GM18499 (cell line): ENCODE data around the gene KANK3.
"Not testable (repeated sequence)": the region's sequence is repeated elsewhere in the genome, so short reads cannot be mapped to it uniquely, and the experiment has no call there.

ENCODE experiments used
- ATAC-seq: cut with Tn5 transposase; IDR thresholded peaks from one replicate; pipeline ENCODE4 v1.9.1; 2021; ENCODE audit warnings: moderate number of reproducible peaks; ENCODE audit not compliant: insufficient read depth, unreplicated experiment

Gene KANK3

DNA sequence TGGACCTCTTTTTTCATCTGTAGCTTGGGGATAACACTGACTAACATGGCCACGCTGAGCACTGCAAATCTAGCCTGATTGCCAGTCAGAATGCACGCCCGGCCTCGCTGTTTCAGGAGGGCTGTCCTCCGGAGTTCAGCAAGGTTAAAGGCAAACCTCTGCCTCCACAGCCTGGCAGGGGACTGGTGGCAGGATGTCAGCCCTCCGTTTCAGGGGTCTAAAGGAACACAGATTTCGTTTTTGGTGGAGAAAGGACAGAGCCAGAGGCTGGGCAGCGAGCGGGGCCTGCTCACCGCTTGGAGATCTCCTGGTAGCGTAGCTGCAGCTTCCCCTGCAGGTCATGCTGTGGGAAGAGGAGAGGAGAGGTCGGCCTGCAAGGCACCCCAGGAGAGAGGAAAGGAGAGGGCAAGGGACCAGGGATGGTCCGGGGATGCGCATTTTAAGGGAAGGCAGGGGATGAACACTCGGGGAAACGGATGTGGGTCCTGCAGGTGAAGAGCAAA is 22.4 kb downstream of the KANK3 start:
- no peak for ATAC-seq

DNA sequence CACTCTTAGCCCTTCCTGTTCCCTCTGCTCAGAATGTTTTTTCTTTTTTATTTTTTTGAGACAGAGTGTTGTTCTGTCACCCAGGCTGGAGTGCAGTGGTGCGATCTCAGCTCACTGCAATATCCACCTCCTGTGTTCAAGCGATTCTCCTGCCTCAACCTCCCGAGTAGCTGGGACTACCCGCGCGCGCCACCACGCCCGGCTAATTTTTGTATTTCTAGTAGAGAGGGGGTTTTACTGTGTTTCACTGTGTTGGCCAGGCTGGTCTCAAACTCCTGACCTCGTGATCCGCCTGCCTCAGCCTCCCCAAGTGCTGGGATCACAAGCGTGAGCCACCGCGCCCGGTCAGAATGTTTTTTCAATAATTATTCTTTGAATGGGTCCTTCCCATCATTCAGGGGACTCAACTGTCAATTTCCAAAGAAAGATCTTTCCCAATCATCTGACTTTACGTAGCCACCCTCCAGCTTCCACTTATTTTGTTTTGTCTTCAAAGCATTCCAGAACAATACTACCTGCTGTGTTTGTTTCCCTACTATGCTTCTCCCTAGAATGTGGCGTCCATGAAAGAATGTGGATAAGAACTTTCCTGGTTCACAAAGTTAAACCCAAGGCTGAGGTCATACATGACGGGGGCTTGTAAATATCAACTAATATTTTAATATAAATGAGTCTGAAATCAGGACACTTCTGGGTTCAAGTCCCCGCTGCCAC is 23.1 kb downstream of the KANK3 start:
- no peak for ATAC-seq

DNA sequence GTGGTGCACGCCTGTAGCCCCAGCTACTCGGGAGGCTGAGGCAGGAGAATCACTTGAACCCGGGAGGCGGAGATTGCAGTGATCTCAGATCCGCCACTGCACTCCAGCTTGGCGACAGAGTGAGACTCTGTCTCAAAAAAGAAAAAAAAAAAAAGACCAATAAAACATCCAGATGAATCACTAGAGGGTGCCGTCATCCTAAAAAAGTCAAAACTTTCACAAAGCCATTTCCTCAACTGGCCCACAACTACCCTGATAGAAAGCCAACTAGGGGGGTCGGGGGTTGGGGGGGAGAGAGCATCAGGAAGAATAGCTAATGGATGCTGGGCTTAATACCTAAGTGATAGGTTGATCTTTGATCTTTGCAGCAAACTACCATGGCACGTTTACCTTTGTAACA is 24.2 kb downstream of the KANK3 start:
- ATAC-seq, result not testable (repeated sequence)

DNA sequence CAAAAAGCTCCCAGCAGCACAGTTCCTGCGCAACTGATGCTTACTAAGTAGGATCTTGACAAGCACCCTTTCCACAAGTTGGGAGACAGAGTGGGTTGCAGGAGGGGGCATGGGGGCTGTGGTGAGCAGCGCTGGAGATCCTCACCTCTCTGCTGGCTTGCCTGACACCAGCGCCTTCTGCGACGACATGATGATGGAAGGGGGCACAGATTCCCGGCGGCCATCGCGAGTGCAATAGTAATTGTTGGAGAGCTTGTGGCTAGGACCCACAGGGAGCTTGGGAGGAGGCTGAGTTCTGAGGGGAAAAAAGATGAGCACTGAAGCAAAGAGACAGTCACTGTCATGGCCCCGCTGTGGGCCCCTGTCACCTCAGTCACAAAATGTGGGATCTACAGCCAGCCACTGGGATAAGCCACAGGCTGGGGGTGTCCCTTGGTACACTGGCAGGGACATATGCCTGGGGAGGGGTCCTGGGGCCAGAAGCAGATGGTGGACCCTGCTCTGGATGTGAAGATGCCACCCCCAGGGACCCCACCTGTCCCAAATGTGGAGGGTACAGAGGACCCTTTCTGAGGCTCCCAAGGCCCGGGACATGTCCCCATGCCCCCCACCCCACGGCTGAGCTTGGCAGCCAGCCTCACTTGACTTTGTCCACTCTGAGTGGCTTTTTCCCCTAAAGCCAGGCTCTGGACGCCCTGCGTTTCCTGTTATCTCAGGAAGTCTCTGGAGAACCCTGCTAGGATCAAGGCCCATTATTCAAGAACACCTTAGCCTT is 26.5 kb downstream of the KANK3 start:
- no peak for ATAC-seq

DNA sequence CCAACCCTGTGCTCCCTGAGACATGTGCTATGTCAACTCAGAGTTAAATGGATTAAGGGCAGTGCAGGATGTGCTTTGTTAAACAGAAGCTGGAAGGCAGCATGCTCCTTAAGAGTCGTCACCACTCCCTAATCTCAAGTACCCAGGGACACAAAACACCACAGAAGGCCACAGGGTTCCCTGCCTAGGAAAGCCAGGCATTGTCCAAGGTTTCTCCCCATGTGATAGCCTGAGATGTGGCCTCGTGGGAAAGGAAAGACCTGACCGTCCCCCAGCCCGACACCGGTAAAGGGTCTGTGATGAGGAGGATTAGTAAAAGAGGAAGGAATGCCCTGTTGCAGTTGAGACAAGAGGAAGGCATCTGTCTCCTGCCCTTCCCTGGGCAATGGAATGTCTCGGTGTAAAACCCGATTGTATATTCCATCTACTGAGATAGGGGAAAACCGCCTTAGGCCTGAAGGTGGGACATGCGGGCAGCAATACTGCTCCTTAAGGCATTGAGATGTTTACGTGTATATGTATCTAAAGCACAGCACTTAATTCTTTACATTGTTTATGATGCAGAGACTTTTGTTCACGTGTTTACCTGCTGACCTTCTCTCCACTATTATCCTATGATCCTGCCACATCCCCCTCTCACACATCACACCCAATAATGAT is 28.0 kb downstream of the KANK3 start:
- not testable (repeated sequence) for ATAC-seq

DNA sequence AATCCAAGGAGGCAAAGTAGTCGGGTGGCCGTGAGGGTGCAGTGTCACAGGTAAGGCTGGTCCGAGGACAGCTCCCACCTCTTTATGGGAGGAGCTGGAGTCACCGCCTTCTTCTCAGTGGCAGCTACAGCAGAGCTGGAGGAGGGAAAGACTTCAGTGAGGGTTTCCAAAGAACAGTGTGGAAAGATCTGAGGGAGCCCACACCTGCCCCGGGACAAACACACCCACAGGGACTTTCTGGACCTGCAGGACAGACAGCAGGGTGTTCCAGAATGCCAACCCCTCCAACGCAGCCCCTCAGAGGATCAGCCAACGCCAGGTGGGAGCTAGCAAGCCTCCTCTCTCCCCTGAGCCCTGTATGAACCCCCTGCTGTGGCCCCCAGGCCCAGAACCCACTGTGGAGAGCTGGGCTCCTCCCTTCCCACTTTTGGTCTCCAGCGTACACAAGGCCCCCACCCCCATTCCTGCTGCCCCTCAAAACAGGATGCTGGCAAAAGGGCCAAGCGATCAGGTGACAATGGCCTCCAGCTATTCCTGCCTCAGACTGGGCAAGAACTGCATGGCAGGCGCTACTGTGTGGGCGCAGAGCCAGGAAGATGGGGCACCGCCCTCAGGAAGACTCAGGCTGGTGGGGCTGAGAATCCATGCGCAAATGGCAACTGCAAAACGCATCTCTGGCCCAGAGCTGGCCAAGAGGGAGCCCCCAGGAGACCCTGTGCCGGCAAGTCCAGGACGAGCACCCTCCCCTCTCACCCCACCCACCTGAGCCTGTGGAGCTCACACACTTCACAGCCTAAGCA is 31.4 kb downstream of the KANK3 start:
- ATAC-seq, result no peak

DNA sequence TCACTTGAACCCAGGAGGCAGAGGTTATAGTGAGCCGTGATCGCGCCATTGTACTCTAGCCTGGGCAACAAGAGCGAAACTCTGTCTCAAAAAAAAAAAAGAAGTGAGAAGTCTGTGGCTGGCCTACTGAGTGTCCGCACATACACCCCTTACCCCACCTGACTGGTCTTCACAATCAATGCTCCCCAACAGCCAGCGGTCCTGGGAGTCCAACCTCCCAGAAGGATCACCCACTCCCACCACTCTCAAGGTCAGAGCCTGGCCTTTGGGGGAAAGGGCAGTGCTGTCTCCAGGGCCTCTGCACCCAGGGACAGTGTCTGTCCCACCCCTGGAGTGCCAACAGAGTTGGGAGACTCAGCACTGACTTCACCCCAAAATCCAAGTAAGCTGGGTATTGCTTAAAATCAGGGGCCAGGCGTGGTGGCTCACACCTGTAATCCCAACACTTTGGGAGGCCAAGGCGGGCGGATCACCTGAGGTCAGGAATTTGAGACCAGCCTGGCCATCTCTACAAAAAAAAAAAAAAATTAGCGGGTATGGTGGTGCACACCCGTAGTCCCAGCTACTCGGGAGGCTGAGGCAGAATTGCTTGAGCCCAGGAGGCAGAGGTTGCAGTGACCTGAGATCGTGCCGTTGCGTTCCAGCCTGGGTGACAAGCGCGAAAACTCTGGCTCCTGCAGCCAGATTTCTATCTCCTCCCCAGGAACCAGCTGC is 32.6 kb downstream of the KANK3 start:
- ATAC-seq, result no peak

DNA sequence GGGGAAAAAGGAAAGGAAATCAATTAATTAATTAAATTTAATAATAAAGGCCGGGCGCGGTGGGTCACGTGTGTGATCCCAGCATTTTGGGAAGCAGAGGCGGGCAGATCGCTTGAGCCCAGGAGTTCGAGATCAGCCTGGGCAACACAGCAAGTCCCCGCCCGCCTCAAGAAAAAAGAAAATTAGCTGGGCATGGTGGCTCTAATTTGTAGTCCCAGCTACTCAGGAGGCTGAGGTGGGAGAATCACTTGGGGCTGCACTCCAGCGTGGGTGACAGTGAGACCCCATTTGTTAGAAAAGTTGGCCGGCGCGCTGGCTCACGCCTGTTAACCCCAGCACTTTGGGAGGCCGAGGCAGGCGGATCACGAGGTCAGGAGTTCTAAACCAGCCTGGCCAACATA is 34.2 kb downstream of the KANK3 start:
- ATAC-seq, result no peak

DNA sequence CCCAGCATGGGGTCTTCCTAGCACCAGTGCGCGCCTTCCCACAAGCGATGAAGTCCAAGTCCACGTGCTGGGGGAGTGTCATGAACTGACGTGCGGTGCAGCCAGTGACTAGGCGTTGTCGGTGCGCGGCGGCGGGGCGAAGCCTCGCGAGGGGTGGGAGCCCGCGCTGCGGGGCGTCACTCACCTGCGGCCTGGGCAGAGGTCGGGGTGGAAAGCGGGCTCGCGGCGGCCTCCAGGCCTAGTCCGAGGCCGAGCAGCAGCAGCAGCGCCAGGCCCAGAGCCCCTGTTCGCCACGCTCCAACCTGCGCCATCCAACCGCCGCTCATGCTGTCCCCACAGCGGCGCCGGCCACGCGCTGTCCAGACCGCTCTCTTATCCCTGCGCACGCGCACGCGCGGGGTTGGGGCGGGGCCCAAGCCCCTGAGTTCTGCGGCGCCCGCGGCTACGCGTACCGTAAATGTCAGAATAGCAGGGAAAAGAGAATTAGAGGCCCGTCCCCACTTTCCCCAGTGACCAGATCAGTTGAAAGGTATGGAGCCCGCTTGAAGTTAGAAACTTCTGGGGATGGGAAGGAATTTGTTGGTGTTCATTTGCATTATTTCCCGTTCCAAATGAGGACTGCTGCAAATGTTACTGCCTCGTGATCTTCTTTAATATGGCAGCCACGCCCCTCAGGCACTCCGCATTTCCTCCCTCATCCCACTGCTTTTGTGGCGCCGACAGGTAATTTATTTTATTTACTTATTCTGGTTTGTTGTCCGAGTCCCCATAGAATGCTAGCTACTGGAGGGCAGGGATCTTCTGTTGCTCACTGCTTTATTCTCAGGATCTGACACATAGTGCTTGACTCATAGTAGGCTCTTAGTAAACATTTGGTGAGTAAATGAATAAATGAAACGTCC is 34.8 kb downstream of the KANK3 start, which contains the start of gene CD320:
CD320 (minus strand) TSS at position 394 of the 902 bp plus-strand sequence; CDS start at position 326, 68 bp downstream.
- no peak for ATAC-seq

DNA sequence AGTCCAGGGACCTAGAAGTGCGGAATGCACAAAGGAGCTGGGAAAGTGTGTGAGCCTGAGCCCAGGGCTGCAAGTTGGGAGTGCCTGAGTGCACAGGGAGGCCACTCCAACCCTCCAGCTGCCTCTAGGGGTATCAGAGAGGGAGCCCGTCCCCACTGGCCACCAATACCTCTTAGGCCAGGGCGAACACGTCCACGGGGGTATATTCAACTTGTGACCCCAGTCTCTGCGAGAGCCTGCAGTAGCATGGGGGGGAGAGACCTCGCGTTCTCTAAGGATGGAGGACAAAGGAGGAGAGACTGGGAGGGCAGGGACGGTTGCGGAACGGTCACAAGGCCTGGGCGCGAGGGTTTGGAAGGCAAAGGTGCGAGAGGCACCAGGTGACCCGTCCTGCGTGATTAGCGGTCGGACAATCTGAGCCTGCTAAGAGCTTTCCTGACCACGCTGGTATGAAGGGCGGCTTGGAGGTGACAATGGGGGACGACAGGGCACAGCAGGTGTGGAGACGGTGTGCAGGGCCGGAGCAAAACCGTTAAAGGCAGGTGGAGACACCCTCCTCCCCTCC is 35.6 kb downstream of the KANK3 start:
- ATAC-seq, result no peak

DNA sequence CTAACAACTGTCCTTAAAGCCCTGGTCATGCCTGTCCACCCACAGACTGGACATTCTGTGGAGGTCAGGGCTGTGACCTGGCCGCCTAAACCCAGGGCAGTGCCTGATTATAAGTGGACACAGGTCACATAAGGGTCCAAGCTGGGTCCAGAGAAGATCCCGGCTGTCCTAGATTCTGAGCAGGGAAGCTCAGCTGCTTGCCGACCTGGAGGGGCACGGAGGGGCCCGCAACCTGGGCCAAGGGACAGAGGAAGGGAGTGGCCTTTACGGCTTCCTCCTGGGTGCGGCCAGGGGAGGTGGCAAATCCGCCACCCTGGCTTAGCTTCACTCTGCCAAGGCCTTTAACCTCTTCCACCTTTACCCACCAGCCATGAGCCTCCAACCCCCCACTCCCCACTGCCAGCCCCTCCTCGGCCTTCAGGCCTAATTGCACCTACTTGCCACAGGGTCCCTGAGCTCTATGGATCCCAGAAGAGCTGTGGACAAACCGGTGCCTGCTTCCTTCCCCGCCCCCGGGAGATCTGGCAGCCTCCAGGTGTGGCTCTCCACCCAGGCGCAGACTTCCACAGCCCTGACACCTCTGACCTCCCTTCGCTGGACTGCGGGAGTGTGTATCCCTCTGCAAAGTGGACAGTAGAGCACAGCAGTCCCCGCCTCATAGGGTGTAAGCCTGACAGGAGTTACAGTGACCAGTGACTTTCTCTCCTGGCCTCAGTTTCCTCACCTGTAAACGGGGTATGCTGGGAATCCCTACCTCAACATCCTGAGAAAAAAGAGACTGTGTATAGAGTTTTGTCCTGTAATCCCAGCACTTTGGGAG is 36.6 kb downstream of the KANK3 start:
- ATAC-seq, result no peak

DNA sequence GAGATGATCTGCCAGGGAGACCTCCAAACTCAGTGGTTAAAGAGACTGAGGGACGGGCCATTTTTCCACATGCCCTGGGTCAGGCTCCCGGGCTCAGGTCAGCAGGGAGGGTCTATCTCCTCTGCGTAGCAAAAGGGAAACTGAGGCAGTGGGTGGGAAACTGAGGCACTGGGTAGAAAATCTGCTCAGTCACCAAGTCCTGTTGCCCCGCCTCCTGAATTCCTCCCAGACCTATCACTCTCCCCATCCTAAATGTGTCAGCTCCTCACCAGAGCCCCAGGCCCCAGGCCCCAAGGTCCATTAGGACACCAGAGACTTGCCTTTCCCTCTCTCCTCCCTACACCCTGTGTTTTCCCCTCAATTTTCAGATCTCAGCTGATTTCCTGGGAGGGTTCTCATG is 37.3 kb downstream of the KANK3 start:
- no peak for ATAC-seq

DNA sequence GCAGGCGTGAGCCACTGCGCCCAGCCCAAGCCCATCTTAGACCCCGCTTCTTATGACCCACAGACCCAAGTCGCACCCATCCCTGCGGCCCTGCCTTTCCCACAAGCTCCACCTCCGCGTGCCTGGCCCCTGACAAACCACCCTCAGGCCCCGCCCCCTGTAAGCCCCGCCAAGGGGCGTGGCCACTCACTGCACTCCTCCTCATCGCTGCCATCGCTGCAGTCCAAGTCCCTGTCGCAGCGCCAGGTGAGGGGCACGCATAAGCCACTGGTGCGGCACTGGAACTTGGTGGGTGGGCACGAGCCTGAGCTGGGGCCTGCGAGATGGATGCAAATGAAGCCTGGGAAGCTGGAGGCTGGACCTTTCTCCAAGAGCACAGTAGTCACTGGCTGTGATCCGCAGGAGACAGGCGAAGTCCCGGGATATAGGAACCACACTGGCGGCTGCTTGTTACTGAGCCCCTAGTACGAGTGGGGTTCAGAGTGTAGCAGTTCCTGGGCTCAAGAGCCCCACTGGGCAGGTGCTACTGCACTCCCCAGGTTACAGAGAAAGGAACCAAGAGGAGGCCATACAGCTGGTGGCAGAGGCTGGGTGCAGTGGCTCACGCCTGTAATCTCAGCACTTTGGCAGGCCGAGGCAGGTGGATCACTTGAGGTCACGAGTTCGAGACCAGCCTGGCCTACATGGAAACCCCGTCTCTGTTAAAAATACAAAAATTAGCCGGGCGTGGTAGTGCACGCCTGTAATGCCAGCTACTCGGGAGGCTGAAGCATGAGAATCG is 38.0 kb downstream of the KANK3 start:
- no peak for ATAC-seq

DNA sequence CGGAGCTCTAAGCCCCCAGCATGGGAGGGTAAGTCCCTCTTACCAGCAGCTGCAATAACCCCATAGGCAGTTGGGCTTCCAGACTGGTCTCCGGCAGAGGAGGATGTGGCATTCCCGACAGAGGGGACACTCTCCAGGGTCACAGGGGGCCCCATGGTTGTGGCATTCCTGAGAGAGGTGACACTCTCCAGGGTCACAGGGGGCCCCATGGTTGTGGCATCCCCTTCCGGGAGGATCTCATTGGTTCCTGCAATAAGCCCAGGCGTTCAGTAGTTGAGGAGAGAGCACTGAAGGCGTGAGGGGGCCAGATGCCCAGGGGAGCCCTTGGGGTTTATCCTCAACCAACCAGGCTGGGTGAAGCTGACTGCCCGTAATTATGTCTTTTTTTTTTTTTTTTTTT is 40.3 kb downstream of the KANK3 start:
- no peak for ATAC-seq

DNA sequence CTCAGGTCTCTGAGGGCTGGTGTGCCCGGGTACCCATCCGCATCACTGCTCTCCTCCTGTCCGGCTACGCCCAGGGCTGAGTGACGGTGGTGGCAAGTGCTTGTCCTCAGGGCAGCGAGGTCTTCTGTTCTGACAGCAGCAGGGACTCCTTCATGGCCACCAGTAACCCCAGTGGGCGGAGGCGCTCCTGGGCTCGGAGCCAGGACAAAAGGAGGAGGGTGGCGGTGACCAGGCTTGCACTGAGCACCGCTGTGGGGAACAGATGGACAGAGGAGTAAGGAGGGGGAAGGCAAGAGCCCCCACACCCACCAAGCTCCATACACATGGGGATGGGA is 40.7 kb downstream of the KANK3 start:
- ATAC-seq, result no peak

DNA sequence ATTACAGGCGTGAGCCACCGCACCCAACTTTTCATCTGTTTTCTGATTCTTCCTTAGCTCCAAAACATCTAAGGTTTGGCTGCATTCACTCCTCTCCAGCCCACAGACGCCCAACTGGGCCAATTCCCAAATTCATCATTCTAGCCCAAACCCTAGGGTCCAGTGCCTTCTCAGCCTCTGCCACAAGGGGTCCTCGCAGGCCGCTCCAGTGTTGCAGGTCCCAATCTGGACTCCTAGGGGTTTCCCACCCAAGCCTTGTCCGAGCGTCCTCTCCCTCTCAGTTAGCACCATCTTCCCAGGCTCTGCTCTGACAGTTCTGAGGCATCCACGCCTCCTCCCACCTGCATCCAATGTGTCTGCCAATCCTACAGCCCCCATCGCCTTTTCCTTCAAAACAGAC is 51.7 kb downstream of the KANK3 start:
- not testable (repeated sequence) for ATAC-seq

DNA sequence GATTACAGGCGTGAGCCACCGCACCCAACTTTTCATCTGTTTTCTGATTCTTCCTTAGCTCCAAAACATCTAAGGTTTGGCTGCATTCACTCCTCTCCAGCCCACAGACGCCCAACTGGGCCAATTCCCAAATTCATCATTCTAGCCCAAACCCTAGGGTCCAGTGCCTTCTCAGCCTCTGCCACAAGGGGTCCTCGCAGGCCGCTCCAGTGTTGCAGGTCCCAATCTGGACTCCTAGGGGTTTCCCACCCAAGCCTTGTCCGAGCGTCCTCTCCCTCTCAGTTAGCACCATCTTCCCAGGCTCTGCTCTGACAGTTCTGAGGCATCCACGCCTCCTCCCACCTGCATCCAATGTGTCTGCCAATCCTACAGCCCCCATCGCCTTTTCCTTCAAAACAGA is 66.6 kb downstream of the KANK3 start:
- ATAC-seq, result not testable (repeated sequence)
